CD4-positive, alpha-beta memory T cell (primary cell): ENCODE data around the gene MED15. TPM values are rescaled to one million over a fixed set of nuclear protein-coding genes. Genes with fewer than 3 reads are reported as not detected.

Source experiments
- CTCF ChIA-PET: fragments of 350-600 bp; sonication (Branson Sonifier 250); formaldehyde crosslinking; loops from one replicate; lab custom pipeline; 2021; ENCODE audit warnings: inconsistent platforms; ENCODE audit not compliant: partially characterized antibody; lab: Charles Lee
- POLR2A ChIA-PET: fragments of 350-600 bp; sonication (Branson Sonifier 250); formaldehyde crosslinking; loops from one replicate; lab custom pipeline; 2021; ENCODE audit not compliant: partially characterized antibody; lab: Charles Lee
- DNase-seq, 5 donors: peaks; one replicate each; pipeline versions ENCODE4 v3.0.0 to v3.0.0-alpha.2; 2020 to 2022; ENCODE audit warnings: mixed read lengths in 1 of 5
- H3K27ac ChIP-seq: one replicate; pipeline ENCODE4 v1.7.0; 2013; ENCODE audit warnings: low read depth, low read length
- H3K27me3 ChIP-seq: 2 replicates; pipeline ENCODE4 v1.7.0; 2013; ENCODE audit warnings: mild to moderate bottlenecking, low read length, moderate library complexity; ENCODE audit not compliant: insufficient read depth
- H3K36me3 ChIP-seq: 2 replicates; pipeline ENCODE4 v1.7.0; 2013; ENCODE audit warnings: mild to moderate bottlenecking, low read length, moderate library complexity; ENCODE audit not compliant: insufficient read depth
- H3K4me1 ChIP-seq: 2 replicates; pipeline ENCODE4 v1.7.0; 2013; ENCODE audit warnings: mild to moderate bottlenecking, low read length, moderate library complexity; ENCODE audit not compliant: insufficient read depth
- H3K4me3 ChIP-seq, 2 donors: one replicate each; pipeline ENCODE4 v1.7.0; 2013; ENCODE audit warnings: low read length in 2 of 2, mild to moderate bottlenecking in 1 of 2
- H3K9me3 ChIP-seq, 2 donors: one replicate each; pipeline ENCODE4 v1.7.0; 2013; ENCODE audit warnings: low read length in 2 of 2, control low read depth in 1 of 2; ENCODE audit not compliant: control insufficient read depth in 1 of 2
- H3K27ac Mint-ChIP-seq, 7 donors: one replicate each; pipeline ENCODE4 v1.8.0; 2020 to 2021; ENCODE audit warnings: mixed read lengths in 7 of 7, mild to moderate bottlenecking in 6 of 7, inconsistent platforms in 3 of 7, moderate library complexity in 3 of 7
- H3K27me3 Mint-ChIP-seq, 2 donors: one replicate each; pipeline ENCODE4 v1.8.0; 2020 to 2021; ENCODE audit warnings: mixed read lengths in 2 of 2
- H3K36me3 Mint-ChIP-seq, 2 donors: one replicate each; pipeline ENCODE4 v1.8.0; 2020 to 2021; ENCODE audit warnings: mixed read lengths in 2 of 2, inconsistent platforms in 1 of 2, mild to moderate bottlenecking in 1 of 2
- H3K4me1 Mint-ChIP-seq, 4 donors: one replicate each; pipeline ENCODE4 v1.8.0; 2020 to 2021; ENCODE audit warnings: mixed read lengths in 4 of 4, mild to moderate bottlenecking in 1 of 4
- H3K4me3 Mint-ChIP-seq, 8 donors: one replicate each; pipeline ENCODE4 v1.8.0; 2020 to 2021; ENCODE audit warnings: mixed read lengths in 8 of 8, mild to moderate bottlenecking in 7 of 8, moderate library complexity in 6 of 8, inconsistent platforms in 3 of 8
- H3K9me3 Mint-ChIP-seq, 8 donors: one replicate each; pipeline ENCODE4 v1.8.0; 2020 to 2021; ENCODE audit warnings: mixed read lengths in 8 of 8, mild to moderate bottlenecking in 5 of 8, inconsistent platforms in 3 of 8, moderate library complexity in 1 of 8
- intact Hi-C: fragments of 100-400 bp; cut with micrococcal nuclease; formaldehyde crosslinking; loops from one replicate; pipeline ENCODE4 v1.15.1; 2023
- polyA plus RNA-seq, 2 donors: library from polyadenylated mRNA; unstranded; fragments of 300-500 nt; fragmentation: Illumina TruSeq; gene quantifications; one replicate each; pipeline ENCODE4 v1.2.3, GENCODE V29; 2021
- total RNA-seq, 2 experiments: library from RNA; stranded (reverse); gene quantifications; one replicate each; pipeline ENCODE4 v1.2.3, GENCODE V29; 2021

The MED15 gene
- total and polyA plus RNA-seq, 4 experiments from 2014 or later: 15.6 to 237 (median 156) TPM

DNA sequence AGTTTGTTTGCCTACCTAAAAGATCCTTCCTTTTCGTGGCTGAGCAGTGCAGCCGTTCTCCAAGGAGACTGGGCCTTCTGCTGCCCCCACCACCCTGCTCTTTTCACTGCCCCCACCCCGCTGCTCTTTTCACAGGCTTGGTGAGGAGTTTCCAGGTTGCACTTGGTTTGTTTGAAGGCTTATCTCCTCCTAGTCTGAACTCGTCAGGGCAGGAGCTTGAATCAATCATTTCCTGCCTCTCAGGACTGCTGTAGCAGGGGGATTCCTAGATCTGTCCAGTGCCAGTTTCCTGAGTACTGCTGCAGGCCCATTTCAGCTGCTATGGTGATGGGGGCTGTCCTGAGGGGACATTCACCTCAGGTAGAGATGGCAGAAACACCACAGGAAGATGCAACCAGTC lies 10.0 kb downstream of the MED15 start:
- H3K27me3 Mint-ChIP-seq: no peaks in the 10 kb centered on the region
- Histone ChIP-seq H3K27me3 (no peaks in the 10 kb centered on the region), H3K4me1 (peaks cover 70% of the 10 kb centered on the region), H3K9me3 (no peaks in the 10 kb centered on the region), H3K4me3 (no peak overlapping the region), H3K27ac (peak overlapping the region; percentile 1), H3K36me3 (peaks cover 29% of the 10 kb centered on the region)
- no peaks in the 10 kb centered on the region for H3K9me3 Mint-ChIP-seq
- peaks cover 46 to 78% (median 61%) of the 10 kb centered on the region in 4 donors for H3K4me1 Mint-ChIP-seq
- ChIA-PET POLR2A (interaction anchor here (1.0 to 1.7 kb wide), 3 partner anchors 9 to 54 kb away, joined by 4 to 10 read pairs (median 5); partner anchors contain the start of gene MED15), CTCF (interaction anchor here (0.9 to 2.3 kb wide), 3 partner anchors 10 to 61 kb away, joined by 3 to 8 read pairs (median 4); no protein-coding TSS in a partner anchor)
- H3K36me3 Mint-ChIP-seq: peaks cover 21 to 49% of the 10 kb centered on the region in 2 donors
- intact Hi-C loops: no loop called here
- peak overlapping the region in 6 of 8 donors; percentile 33 to 73 (median 55) for H3K4me3 Mint-ChIP-seq
- DNase-seq: no peak
- H3K27ac Mint-ChIP-seq: peak overlapping the region; percentile 78 to 93 (median 91)

DNA sequence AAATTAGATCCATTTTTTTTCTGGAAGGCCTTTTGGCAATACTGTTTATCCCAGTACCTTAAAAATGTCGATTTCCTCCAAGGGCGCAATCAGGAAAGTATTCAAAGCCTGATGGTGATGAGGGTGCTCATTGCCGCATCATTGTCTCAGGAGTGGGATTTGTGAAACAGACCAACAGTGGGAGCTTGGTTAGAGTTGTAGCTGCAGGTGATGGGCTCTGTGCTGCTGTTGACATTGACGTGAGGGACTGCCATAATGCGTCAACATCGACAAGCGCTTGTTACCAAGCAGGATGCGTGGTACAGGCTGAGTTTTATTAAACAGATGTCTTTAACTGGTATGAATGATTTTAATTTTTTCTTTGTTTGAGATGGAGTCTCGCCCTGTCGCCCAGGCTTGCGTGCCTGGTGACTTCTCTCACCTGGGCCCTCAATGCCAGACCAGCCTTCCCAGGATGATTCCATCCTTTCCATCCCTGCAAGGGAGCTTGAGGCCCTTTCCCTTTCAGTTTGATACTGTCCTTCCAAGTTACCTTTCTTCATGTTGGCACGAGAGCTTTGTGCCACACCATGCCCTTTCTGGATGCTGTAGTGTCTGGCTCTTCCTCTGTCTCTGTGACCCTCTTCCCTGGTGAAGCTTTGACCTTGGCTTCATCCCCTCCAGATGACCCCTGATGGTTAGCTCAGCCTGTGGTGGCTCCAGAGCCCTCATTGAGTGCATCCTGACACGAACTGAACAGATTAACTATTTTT lies 10.6 kb downstream of the MED15 start:
- no peak for DNase-seq
- intact Hi-C loops: no loop called here
- Mint-ChIP-seq H3K9me3 (no peaks in the 10 kb centered on the region), H3K27ac (peak overlapping the region; percentile 50 to 93 (median 88)), H3K4me1 (peaks cover 51 to 84% (median 66%) of the 10 kb centered on the region in 4 donors), H3K4me3 (peak overlapping the region in 7 of 8 donors; percentile 24 to 75 (median 44)), H3K36me3 (peaks cover 21 to 49% of the 10 kb centered on the region in 2 donors), H3K27me3 (no peaks in the 10 kb centered on the region)
- no peak overlapping the region for H3K27ac ChIP-seq
- no peaks in the 10 kb centered on the region for H3K9me3 ChIP-seq
- H3K36me3 ChIP-seq: peaks cover 29% of the 10 kb centered on the region
- H3K4me3 ChIP-seq: no peak overlapping the region
- POLR2A ChIA-PET: interaction anchor here (0.6 to 1.7 kb wide), 8 partner anchors 10 to 62 kb away, joined by 3 to 10 read pairs (median 3); partner anchors contain the start of gene MED15
- H3K4me1 ChIP-seq: peaks cover 76% of the 10 kb centered on the region
- CTCF ChIA-PET: interaction anchor here (0.7 to 2.3 kb wide), 6 partner anchors 9 to 100 kb away, joined by 3 to 8 read pairs (median 4); no protein-coding TSS in a partner anchor
- no peaks in the 10 kb centered on the region for H3K27me3 ChIP-seq

DNA sequence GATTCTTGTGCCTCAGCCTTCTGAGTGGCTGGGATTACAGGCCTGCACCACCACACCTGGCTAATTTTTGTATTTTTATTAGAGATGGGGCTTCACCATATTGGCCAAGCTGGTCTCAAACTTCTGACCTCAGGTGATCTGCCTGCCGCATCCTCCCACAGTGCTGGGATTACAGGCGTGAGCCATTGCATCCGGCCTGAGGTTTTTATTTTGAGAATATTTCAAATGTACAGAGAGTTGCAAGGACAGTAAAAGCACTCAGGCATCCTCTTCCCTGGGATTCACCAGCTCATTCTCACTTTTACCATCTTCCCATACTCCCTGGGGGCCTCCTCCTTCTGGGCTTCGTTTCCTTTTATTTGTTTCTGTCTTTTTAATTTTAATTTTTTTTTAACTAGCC lies 12.1 kb downstream of the MED15 start:
- H3K4me1 ChIP-seq: peaks cover 79% of the 10 kb centered on the region
- no peak overlapping the region for H3K4me3 Mint-ChIP-seq
- POLR2A ChIA-PET: interaction anchor here (1.3 to 2.0 kb wide), 2 partner anchors 12 to 31 kb away, joined by 3 to 9 read pairs; partner anchors contain the start of gene MED15

DNA sequence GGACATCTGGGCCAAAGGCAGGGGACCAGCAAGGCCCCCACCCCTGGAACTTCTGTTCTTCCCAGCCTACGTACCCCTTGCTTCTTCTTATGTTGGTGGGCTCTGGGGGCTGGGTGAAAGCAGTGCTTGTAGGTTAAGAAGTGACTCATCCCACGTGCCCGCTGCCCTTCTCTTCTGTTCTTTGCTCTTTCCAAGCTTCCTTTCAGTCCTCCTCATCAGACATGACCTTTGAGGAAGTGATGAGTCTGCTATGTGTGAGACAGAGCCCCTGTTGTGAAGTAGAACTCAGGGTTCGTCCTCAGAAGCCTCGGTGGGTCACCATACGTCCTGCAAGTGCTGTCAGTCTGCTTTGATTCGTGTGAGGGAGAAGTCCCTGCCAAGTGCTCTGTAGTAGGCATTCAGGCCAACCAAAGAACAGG lies 12.7 kb downstream of the MED15 start:
- Mint-ChIP-seq H3K36me3 (peaks cover 18 to 40% of the 10 kb centered on the region in 2 donors), H3K4me1 (peaks cover 54 to 85% (median 68%) of the 10 kb centered on the region in 4 donors), H3K4me3 (peak overlapping the region in 3 of 8 donors; percentile 43 to 57 (median 44)), H3K27ac (peak overlapping the region; percentile 57 to 90 (median 83)), H3K9me3 (no peaks in the 10 kb centered on the region), H3K27me3 (no peaks in the 10 kb centered on the region)
- POLR2A ChIA-PET: interaction anchor here (1.3 to 2.0 kb wide), 2 partner anchors 13 to 30 kb away, joined by 3 to 9 read pairs; partner anchors contain the start of gene MED15
- intact Hi-C loops: loop anchor here (5.0 kb wide), 1 partner anchor 37 kb away; no protein-coding TSS in a partner anchor
- no peaks in the 10 kb centered on the region for H3K9me3 ChIP-seq
- no peaks in the 10 kb centered on the region for H3K27me3 ChIP-seq
- no peak for DNase-seq
- no peak overlapping the region for H3K27ac ChIP-seq
- CTCF ChIA-PET: interaction anchor here (1.0 to 1.4 kb wide), 6 partner anchors 8 to 83 kb away, joined by 3 to 4 read pairs (median 3); no protein-coding TSS in a partner anchor
- peaks cover 14% of the 10 kb centered on the region for H3K36me3 ChIP-seq
- no peak overlapping the region for H3K4me3 ChIP-seq
- peaks cover 79% of the 10 kb centered on the region for H3K4me1 ChIP-seq

More for the DNA sequence above, 12.1 kb downstream of the MED15 start:
- no peaks in the 10 kb centered on the region for H3K9me3 Mint-ChIP-seq
- peak overlapping the region; percentile 57 to 90 (median 83) for H3K27ac Mint-ChIP-seq
- Histone ChIP-seq H3K27me3 (no peaks in the 10 kb centered on the region), H3K9me3 (no peaks in the 10 kb centered on the region), H3K27ac (no peak overlapping the region), H3K36me3 (peaks cover 20% of the 10 kb centered on the region), H3K4me3 (no peak overlapping the region)
- H3K36me3 Mint-ChIP-seq: peaks cover 18 to 44% of the 10 kb centered on the region in 2 donors
- H3K27me3 Mint-ChIP-seq: no peaks in the 10 kb centered on the region
- H3K4me1 Mint-ChIP-seq: peaks cover 53 to 84% (median 69%) of the 10 kb centered on the region in 4 donors
- CTCF ChIA-PET: interaction anchor here (1.0 to 1.4 kb wide), 6 partner anchors 7 to 84 kb away, joined by 3 to 4 read pairs (median 3); no protein-coding TSS in a partner anchor
- DNase-seq: no peak
- intact Hi-C loops: no loop called here

DNA sequence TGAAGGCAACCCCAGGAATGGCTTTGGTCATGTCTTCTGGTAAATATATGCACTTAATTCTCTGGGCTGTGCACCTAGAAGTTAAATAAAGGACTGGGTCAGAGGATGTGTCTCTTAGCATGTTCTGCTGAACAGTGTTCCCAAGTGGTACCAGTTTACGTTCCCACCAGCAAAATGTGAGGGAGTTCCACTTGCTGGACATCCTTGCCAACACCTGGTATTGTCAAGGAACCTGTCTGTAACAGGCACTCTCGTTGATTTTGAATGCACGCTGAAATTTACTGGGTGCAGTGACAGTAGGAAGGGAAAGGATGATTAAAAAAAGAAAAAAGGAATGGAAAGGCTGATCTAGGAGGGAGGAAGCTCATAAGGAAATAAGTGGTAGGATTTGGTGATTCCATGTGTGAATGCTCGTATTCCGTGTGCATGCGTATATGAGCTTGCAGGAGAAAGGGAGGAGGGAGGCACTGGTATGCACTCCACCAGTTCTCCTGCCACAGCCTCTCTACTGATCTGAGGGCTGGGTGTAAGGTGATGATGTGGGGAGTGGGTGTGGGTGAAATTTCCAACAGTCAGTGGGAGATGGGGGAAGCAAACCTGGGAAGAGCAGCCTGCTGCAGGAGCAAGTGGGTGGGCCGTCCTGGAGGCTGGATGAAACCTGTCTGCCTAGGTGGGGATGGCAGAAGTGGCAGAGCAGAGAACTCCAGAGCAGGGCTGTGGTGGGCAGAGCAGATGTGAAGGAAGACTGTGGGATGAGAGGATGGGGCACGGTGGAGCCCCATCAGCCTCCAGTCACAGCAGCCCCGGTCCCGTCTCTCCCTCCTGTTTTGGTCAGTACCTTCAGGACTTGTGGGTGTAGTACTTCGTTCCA lies 15.0 kb downstream of the MED15 start:
- Histone ChIP-seq H3K27ac (no peak overlapping the region), H3K4me3 (no peak overlapping the region), H3K4me1 (peaks cover 80% of the 10 kb centered on the region), H3K27me3 (no peaks in the 10 kb centered on the region), H3K36me3 (peaks cover 13% of the 10 kb centered on the region), H3K9me3 (no peaks in the 10 kb centered on the region)
- H3K27ac Mint-ChIP-seq: peak overlapping the region; percentile 77 to 97 (median 91)
- intact Hi-C loops: loop anchor here (5.0 kb wide), 1 partner anchor 35 kb away; no protein-coding TSS in a partner anchor
- H3K4me1 Mint-ChIP-seq: peaks cover 53 to 83% (median 68%) of the 10 kb centered on the region in 4 donors
- H3K9me3 Mint-ChIP-seq: no peaks in the 10 kb centered on the region
- H3K27me3 Mint-ChIP-seq: no peaks in the 10 kb centered on the region
- POLR2A ChIA-PET: interaction anchor here (1.3 to 2.4 kb wide), 5 partner anchors 10 to 47 kb away, joined by 4 to 12 read pairs (median 7); partner anchors contain the start of gene MED15
- H3K36me3 Mint-ChIP-seq: peaks cover 29 to 45% of the 10 kb centered on the region in 2 donors
- H3K4me3 Mint-ChIP-seq: peak overlapping the region in 7 of 8 donors; percentile 31 to 87 (median 56)
- CTCF ChIA-PET: interaction anchor here (0.9 kb wide), 1 partner anchor 11 kb away, joined by 3 read pairs; no protein-coding TSS in a partner anchor
- no peak for DNase-seq
